ENCODE measurements around the gene ZSCAN25.
"Not testable (repeated sequence)": the region's sequence is repeated elsewhere in the genome, so short reads cannot be mapped to it uniquely, and the experiment has no call there.

The ZSCAN25 gene

DNA sequence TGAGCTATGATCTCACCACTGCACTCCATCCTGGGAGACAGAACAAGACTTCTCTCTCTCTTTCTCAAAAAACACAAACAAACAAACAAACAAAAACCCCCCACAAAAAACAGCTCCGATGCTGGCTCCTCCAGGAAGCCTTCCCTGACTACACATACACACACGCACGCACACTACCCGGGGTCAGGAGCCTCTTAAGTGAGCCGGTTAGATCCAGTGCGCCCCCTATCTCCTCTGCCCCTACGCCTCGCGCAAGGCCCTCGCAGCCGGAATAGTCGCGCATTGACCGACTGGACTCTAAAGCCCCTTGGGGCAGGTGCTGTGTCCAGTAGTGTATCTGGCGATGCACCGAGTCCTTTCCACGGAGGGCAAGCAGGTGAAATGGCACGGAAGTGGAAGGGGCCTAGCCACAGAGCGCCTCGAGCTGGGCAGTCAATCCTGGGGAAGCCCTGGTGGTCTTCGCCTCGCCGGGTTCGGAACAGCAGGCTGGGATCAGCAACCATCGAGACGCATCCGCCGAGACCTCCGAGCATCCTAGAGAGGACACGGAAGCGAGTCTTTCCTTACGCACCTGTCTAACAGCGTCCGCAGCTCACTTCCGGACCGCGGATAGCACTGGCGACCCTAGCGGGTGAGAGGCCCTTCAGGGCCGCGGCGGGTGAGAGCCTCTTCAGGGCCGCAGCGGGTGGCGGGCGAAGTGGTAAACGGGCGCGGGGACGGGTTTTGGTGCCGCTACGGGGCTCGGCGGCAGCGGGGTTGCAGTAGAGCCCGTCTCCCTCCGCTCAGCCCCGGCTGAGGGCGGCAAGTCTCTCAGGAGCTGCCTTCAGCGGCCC lies at the start of gene ZSCAN25:
Gene ZSCAN25, plus strand, starts transcription at position 588 of the 833 bp plus-strand sequence. CDS start 2,661 bp downstream, outside the sequence.
- TF ChIP-seq, protein P1, sequence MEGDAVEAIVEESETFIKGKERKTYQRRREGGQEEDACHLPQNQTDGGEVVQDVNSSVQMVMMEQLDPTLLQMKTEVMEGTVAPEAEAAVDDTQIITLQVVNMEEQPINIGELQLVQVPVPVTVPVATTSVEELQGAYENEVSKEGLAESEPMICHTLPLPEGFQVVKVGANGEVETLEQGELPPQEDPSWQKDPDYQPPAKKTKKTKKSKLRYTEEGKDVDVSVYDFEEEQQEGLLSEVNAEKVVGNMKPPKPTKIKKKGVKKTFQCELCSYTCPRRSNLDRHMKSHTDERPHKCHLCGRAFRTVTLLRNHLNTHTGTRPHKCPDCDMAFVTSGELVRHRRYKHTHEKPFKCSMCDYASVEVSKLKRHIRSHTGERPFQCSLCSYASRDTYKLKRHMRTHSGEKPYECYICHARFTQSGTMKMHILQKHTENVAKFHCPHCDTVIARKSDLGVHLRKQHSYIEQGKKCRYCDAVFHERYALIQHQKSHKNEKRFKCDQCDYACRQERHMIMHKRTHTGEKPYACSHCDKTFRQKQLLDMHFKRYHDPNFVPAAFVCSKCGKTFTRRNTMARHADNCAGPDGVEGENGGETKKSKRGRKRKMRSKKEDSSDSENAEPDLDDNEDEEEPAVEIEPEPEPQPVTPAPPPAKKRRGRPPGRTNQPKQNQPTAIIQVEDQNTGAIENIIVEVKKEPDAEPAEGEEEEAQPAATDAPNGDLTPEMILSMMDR (IDR thresholded peaks at IDR 0.05; ENCODE audit: low read depth, low read length, missing control alignments) = peak; percentile 64

DNA sequence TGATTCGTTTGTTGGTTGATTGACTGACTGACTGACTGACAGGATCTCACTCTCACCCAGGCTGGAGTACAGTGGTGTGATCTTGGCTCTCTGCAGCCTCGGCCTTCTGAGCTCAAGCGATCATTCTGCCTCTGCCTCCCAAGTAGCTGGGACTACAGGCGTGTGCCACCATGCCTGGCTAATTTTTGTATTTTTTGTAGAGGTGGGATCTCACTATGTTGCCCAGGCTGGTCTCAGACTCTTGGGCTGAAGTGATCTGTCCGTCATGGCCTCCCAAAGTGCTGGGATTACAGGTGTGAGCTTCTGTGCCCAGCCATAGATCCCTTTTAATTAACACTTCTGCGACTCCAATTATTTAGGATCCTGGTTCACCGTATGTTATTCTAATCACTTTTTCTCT lies 48.0 kb upstream of the ZSCAN25 start:
- in situ Hi-C loops (cut with HindIII; ENCODE audit: low pct_ligation_motif_present, low sequenced_read_pairs); H3K4me3 ChIP-seq (ENCODE audit: low read depth, low read length); H3K27ac ChIP-seq; DNase-seq; H3K27me3 ChIP-seq (replicated peaks): not testable (repeated sequence)
- peaks cover 64% of the 10 kb centered on the region for H3K36me3 ChIP-seq (replicated peaks)

More for the DNA sequence above, at the start of gene ZSCAN25:
- H3K4me3 ChIP-seq (ENCODE audit: low read depth, low read length) = peak within 1 kb of the TSS; percentile 94
- H3K27ac ChIP-seq = peak within 1 kb of the TSS; percentile 47
- in situ Hi-C loops (cut with HindIII; ENCODE audit: low pct_ligation_motif_present, low sequenced_read_pairs) = no loop called here
- H3K36me3 ChIP-seq (replicated peaks) = peaks cover 14% of the 10 kb centered on the region
- DNase-seq = peak; percentile 89
- no peaks in the 10 kb centered on the region for H3K27me3 ChIP-seq (replicated peaks)

DNA sequence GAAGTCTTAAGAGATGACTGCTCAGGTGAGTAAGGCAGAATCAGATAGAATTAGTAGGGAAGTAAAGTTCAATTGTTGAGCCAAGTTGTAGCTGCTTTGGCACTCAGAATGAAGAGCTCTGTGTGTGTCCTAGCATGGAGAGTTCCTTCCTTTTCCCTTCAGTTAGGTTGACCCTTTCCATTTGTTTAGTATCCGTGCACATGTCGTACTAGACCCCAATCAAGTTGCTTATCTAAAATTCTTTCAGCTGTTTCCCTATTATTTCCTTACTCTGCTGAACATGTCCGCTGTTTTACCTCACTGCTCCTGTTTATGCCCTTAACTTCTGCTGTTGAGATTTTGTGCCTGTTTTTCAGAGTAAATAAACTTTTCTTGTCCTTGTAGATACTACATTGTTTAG lies 45.0 kb upstream of the ZSCAN25 start:
- TF ChIP-seq, protein P1 (IDR thresholded peaks at IDR 0.05; ENCODE audit: low read depth, low read length, missing control alignments) = no peak
- Histone ChIP-seq H3K4me3 (ENCODE audit: low read depth, low read length) (no peak overlapping the region), H3K27me3 (replicated peaks) (no peaks in the 10 kb centered on the region), H3K36me3 (replicated peaks) (peaks cover 39% of the 10 kb centered on the region), H3K27ac (no peak overlapping the region)
- no peak for DNase-seq
- in situ Hi-C loops (cut with HindIII; ENCODE audit: low pct_ligation_motif_present, low sequenced_read_pairs) = no loop called here

DNA sequence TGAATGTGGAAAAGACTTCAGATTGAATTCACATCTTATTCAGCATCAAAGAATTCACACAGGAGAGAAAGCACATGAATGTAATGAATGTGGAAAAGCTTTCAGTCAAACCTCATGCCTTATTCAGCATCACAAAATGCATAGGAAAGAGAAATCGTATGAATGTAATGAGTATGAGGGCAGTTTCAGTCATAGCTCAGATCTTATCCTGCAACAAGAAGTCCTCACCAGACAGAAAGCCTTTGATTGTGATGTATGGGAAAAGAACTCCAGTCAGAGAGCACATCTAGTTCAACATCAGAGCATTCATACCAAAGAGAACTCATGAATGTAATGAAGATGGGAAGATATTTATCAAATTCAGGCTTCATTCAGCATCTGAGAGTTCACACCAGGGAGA lies 43.5 kb upstream of the ZSCAN25 start:
- Histone ChIP-seq H3K36me3 (replicated peaks) (peaks cover 39% of the 10 kb centered on the region), H3K4me3 (ENCODE audit: low read depth, low read length) (no peak overlapping the region), H3K27ac (no peak overlapping the region), H3K27me3 (replicated peaks) (no peaks in the 10 kb centered on the region)
- in situ Hi-C loops (cut with HindIII; ENCODE audit: low pct_ligation_motif_present, low sequenced_read_pairs) = no loop called here
- TF ChIP-seq, protein P1 (IDR thresholded peaks at IDR 0.05; ENCODE audit: low read depth, low read length, missing control alignments) = no peak
- no peak for DNase-seq

DNA sequence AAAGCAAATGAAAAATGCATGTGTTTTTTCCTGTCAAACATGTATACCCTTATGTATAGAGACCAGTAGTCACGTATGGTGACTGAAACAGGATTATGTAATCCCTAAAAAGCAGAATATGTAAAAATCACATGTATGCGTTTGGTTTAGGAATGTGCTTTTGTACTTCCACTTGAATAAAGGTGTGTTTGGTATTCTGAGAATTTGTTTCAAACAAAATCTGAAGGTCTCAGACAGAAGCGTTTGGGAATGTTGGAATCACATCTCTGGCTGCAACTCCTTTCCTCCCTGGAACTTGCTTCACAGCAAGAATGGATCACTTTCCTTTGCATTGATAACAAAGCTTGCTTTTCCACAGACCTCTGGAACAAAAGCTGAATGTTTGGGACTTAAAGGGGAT lies 40.5 kb upstream of the ZSCAN25 start:
- Histone ChIP-seq H3K27ac (no peak overlapping the region), H3K4me3 (ENCODE audit: low read depth, low read length) (no peak overlapping the region), H3K27me3 (replicated peaks) (no peaks in the 10 kb centered on the region), H3K36me3 (replicated peaks) (peaks cover 24% of the 10 kb centered on the region)
- in situ Hi-C loops (cut with HindIII; ENCODE audit: low pct_ligation_motif_present, low sequenced_read_pairs) = no loop called here
- TF ChIP-seq, protein P1 (IDR thresholded peaks at IDR 0.05; ENCODE audit: low read depth, low read length, missing control alignments) = no peak
- DNase-seq = no peak

DNA sequence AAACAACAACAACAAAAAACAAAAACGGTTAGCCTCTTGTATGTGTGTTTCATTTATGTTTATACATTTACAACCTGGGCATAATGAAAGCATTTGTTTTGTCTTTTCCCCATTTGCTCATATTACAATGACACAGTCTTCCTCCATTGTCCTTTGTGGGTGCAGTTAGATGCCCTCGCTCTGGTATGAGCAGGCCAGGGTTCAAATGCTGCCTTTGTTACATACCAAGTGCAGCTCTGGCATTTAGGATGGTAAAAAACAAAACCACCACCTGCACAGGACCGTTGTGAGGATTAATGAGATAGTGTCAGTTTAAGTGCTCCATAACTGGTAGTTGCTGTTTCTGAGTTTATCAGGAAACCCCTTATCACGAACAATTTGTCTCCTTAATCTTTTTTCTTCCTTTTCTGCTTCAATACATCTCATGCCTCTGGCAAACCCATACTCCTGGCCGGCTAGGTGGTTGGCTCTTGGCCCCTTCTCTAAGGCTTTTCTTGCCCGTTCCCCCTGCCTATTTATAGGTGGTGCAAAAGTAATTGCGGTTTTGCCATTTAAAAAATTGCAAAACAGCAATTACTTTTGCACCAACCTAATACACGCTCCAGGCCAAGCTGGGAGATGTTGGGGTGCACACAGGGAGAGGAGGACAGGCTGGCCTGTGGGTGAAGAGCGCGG lies 37.3 kb upstream of the ZSCAN25 start:
- H3K4me3 ChIP-seq (ENCODE audit: low read depth, low read length) = peak overlapping the region; percentile 61
- in situ Hi-C loops (cut with HindIII; ENCODE audit: low pct_ligation_motif_present, low sequenced_read_pairs) = no loop called here
- no peaks in the 10 kb centered on the region for H3K36me3 ChIP-seq (replicated peaks)
- no peaks in the 10 kb centered on the region for H3K27me3 ChIP-seq (replicated peaks)
- no peak for DNase-seq
- H3K27ac ChIP-seq = no peak overlapping the region
- TF ChIP-seq, protein P1 (IDR thresholded peaks at IDR 0.05; ENCODE audit: low read depth, low read length, missing control alignments) = no peak

Data from brain microvascular endothelial cell (primary cell).